ENCODE data around the gene GLOD5. TPM values are rescaled to one million over a fixed set of nuclear protein-coding genes. Genes with fewer than 3 reads are reported as not detected.
"Not testable (repeated sequence)": the region's sequence is repeated elsewhere in the genome, so short reads cannot be mapped to it uniquely, and the experiment has no call there.

GLOD5 gene
- total RNA-seq, 1 donor from 2014 or later: not detected

- Histone ChIP-seq H3K4me3 (no peak overlapping the region), H3K27me3 (no peaks in the 10 kb centered on the region), H3K27ac (no peak overlapping the region), H3K9me3 (ENCODE audit: low read depth) (no peaks in the 10 kb centered on the region), H3K9ac (no peak overlapping the region), H2AFZ (replicated peaks) (no peak overlapping the region), H3K79me2 (ENCODE audit: low read depth) (no peaks in the 10 kb centered on the region), H3K4me2 (no peak overlapping the region), H3F3A (ENCODE audit: low read depth) (no peaks in the 10 kb centered on the region), H3K4me1 (no peaks in the 10 kb centered on the region), H3K36me3 (no peaks in the 10 kb centered on the region), H4K20me1 (ENCODE audit: low read depth) (no peaks in the 10 kb centered on the region)
- DNase-seq (ENCODE audit: low spot score): no peak
- H3K36me3 Mint-ChIP-seq: peaks cover 2% of the 10 kb centered on the region
- H3K27ac Mint-ChIP-seq: no peak overlapping the region
- H3K4me1 Mint-ChIP-seq: no peaks in the 10 kb centered on the region
- peaks cover 7% of the 10 kb centered on the region for H3K27me3 Mint-ChIP-seq (ENCODE audit: insufficient read depth, low read depth)
- no peak overlapping the region for H3K4me3 Mint-ChIP-seq
- TF ChIP-seq CTCF (IDR thresholded peaks at IDR 0.05): no peak
- no peak for TF ChIP-seq EZH2 (IDR thresholded peaks at IDR 0.05)
- TF ChIP-seq EZH2phosphoT487 (IDR thresholded peaks at IDR 0.05): no peak
- H3K9me3 Mint-ChIP-seq: peaks cover 5% of the 10 kb centered on the region
These were observed 56.6 kb downstream of the GLOD5 start for GRCh38 chrX:48818098-48818497.

GRCh38 chrX:48818866-48819265 is 57.3 kb downstream of the GLOD5 start:
- H3K4me1 ChIP-seq: no peaks in the 10 kb centered on the region
- Mint-ChIP-seq H3K9me3 (peaks cover 5% of the 10 kb centered on the region), H3K27ac (no peak overlapping the region), H3K4me3 (no peak overlapping the region), H3K27me3 (ENCODE audit: insufficient read depth, low read depth) (peaks cover 5% of the 10 kb centered on the region), H3K4me1 (no peaks in the 10 kb centered on the region), H3K36me3 (peaks cover 3% of the 10 kb centered on the region)
- no peaks in the 10 kb centered on the region for H3K9me3 ChIP-seq (ENCODE audit: low read depth)
- H2AFZ ChIP-seq (replicated peaks): no peak overlapping the region
- H3K9ac ChIP-seq: no peak overlapping the region
- TF ChIP-seq EZH2 (IDR thresholded peaks at IDR 0.05) (no peak), CTCF (IDR thresholded peaks at IDR 0.05) (no peak)
- H3K36me3 ChIP-seq: no peaks in the 10 kb centered on the region
- DNase-seq (ENCODE audit: low spot score): no peak
- H3K4me3 ChIP-seq: no peak overlapping the region
- no peaks in the 10 kb centered on the region for H3K79me2 ChIP-seq (ENCODE audit: low read depth)
- no peaks in the 10 kb centered on the region for H3F3A ChIP-seq (ENCODE audit: low read depth)
- H3K27me3 ChIP-seq: no peaks in the 10 kb centered on the region
- no peak overlapping the region for H3K27ac ChIP-seq
- no peaks in the 10 kb centered on the region for H4K20me1 ChIP-seq (ENCODE audit: low read depth)
- H3K4me2 ChIP-seq: no peak overlapping the region

- H3K27ac ChIP-seq; H3K27me3 Mint-ChIP-seq (ENCODE audit: insufficient read depth, low read depth); H2AFZ ChIP-seq (replicated peaks); H4K20me1 ChIP-seq (ENCODE audit: low read depth); H3K9ac ChIP-seq; H3K4me2 ChIP-seq; H3K4me3 ChIP-seq; H3K36me3 ChIP-seq; H3K36me3 Mint-ChIP-seq; H3K9me3 Mint-ChIP-seq; H3K4me3 Mint-ChIP-seq; DNase-seq (ENCODE audit: low spot score); H3K27me3 ChIP-seq; H3K79me2 ChIP-seq (ENCODE audit: low read depth); H3K9me3 ChIP-seq (ENCODE audit: low read depth); H3K4me1 ChIP-seq; H3K27ac Mint-ChIP-seq; H3F3A ChIP-seq (ENCODE audit: low read depth); H3K4me1 Mint-ChIP-seq: not testable (repeated sequence)
These were observed 57.8 kb downstream of the GLOD5 start for GRCh38 chrX:48819394-48819793.

- H3K27ac ChIP-seq: no peak overlapping the region
- H3K4me3 ChIP-seq: no peak overlapping the region
- no peak for DNase-seq (ENCODE audit: low spot score)
- H3K36me3 Mint-ChIP-seq: peaks cover 10% of the 10 kb centered on the region
- H3K9me3 ChIP-seq (ENCODE audit: low read depth): no peaks in the 10 kb centered on the region
- no peaks in the 10 kb centered on the region for H3K27me3 ChIP-seq
- H3K4me1 ChIP-seq: no peaks in the 10 kb centered on the region
- H3F3A ChIP-seq (ENCODE audit: low read depth): no peaks in the 10 kb centered on the region
- H3K9ac ChIP-seq: no peak overlapping the region
- H3K79me2 ChIP-seq (ENCODE audit: low read depth): no peaks in the 10 kb centered on the region
- no peak overlapping the region for H2AFZ ChIP-seq (replicated peaks)
- peaks cover 18% of the 10 kb centered on the region for H3K9me3 Mint-ChIP-seq
- no peaks in the 10 kb centered on the region for H3K36me3 ChIP-seq
- no peak overlapping the region for H3K4me3 Mint-ChIP-seq
- H3K27me3 Mint-ChIP-seq (ENCODE audit: insufficient read depth, low read depth): peaks cover 8% of the 10 kb centered on the region
- H3K4me2 ChIP-seq: no peak overlapping the region
- H3K4me1 Mint-ChIP-seq: no peaks in the 10 kb centered on the region
- no peak overlapping the region for H3K27ac Mint-ChIP-seq
- no peaks in the 10 kb centered on the region for H4K20me1 ChIP-seq (ENCODE audit: low read depth)
- no peak for TF ChIP-seq EZH2phosphoT487 (IDR thresholded peaks at IDR 0.05)
- TF ChIP-seq EZH2 (IDR thresholded peaks at IDR 0.05): no peak
- no peak for TF ChIP-seq CTCF (IDR thresholded peaks at IDR 0.05)
These were observed 61.5 kb downstream of the GLOD5 start for GRCh38 chrX:48823053-48823452.

Small RNA genes within 50 kb of the gene (small RNA-seq; reads per million reads assigned to genes)
- gene RNU6-1056P (not detected), gene RNU6-29P (not detected)

Other genes starting within 250 kb of the GLOD5 start
- gene EBP, start 239.9 kb upstream of the GLOD5 start, total RNA-seq (ENCODE audit: low replicate concordance): 74.6 and 95.4 TPM in 2 replicates
- 1.5 and 3.1 TPM in 2 replicates for gene TBC1D25, start 222.0 kb upstream of the GLOD5 start, total RNA-seq (ENCODE audit: low replicate concordance)
- gene RBM3, start 187.3 kb upstream of the GLOD5 start, total RNA-seq (ENCODE audit: low replicate concordance): 101 and 130 TPM in 2 replicates
- 20.9 and 39.0 TPM in 2 replicates for gene WDR13, start 164.3 kb upstream of the GLOD5 start, total RNA-seq (ENCODE audit: low replicate concordance)
- gene WAS, start 77.9 kb upstream of the GLOD5 start, total RNA-seq (ENCODE audit: low replicate concordance): 0.37 TPM in 1 of 2 replicates, not detected in the other
- gene SUV39H1, start 65.0 kb upstream of the GLOD5 start, total RNA-seq (ENCODE audit: low replicate concordance): 9.4 and 13.9 TPM in 2 replicates
- gene GATA1, start 24.8 kb downstream of the GLOD5 start, total RNA-seq (ENCODE audit: low replicate concordance): not detected in 2 replicates
- gene HDAC6, start 40.3 kb downstream of the GLOD5 start, total RNA-seq (ENCODE audit: low replicate concordance): 127 and 135 TPM in 2 replicates
- 0.50 TPM in 1 of 2 replicates, not detected in the other for gene ERAS, start 64.8 kb downstream of the GLOD5 start, total RNA-seq (ENCODE audit: low replicate concordance)
- 2.4 TPM in 1 of 2 replicates, not detected in the other for gene PCSK1N, start 73.9 kb downstream of the GLOD5 start, total RNA-seq (ENCODE audit: low replicate concordance)
- 48.7 and 105 TPM in 2 replicates for gene TIMM17B, start 136.0 kb downstream of the GLOD5 start, total RNA-seq (ENCODE audit: low replicate concordance)
- 26.9 and 49.7 TPM in 2 replicates for gene PQBP1, start 136.2 kb downstream of the GLOD5 start, total RNA-seq (ENCODE audit: low replicate concordance)
- 8.6 and 11.7 TPM in 2 replicates for gene SLC35A2, start 149.9 kb downstream of the GLOD5 start, total RNA-seq (ENCODE audit: low replicate concordance)
- gene PIM2, start 157.3 kb downstream of the GLOD5 start, total RNA-seq (ENCODE audit: low replicate concordance): 14.7 and 16.6 TPM in 2 replicates
- 38.6 and 46.3 TPM in 2 replicates for gene OTUD5, start 195.9 kb downstream of the GLOD5 start, total RNA-seq (ENCODE audit: low replicate concordance)
- gene KCND1, start 210.1 kb downstream of the GLOD5 start, total RNA-seq (ENCODE audit: low replicate concordance): 0.39 and 1.4 TPM in 2 replicates
- gene GRIPAP1, start 240.5 kb downstream of the GLOD5 start, total RNA-seq (ENCODE audit: low replicate concordance): 30.1 and 38.9 TPM in 2 replicates

Measured in neural progenitor cell (in vitro differentiated cells).